H9 (cell line): ENCODE data around the gene CCL17. TPM values are rescaled to one million over a fixed set of nuclear protein-coding genes. Genes with fewer than 3 reads are reported as not detected.

Experiments
- DNase-seq: peaks from one replicate; pipeline ENCODE4 v3.0.0-alpha.2; 2017
- H2AFZ ChIP-seq: one replicate; pipeline ENCODE4 v1.6.1; 2013; ENCODE audit warnings: mild to moderate bottlenecking, low read length, control low read depth, moderate library complexity
- H2AK5ac ChIP-seq: 2 replicates; pipeline ENCODE4 v1.6.1; 2013; ENCODE audit warnings: low read length, control low read depth, mixed read lengths; ENCODE audit not compliant: insufficient read length
- H2BK120ac ChIP-seq: one replicate; pipeline ENCODE4 v1.6.1; 2013; ENCODE audit warnings: low read depth, mild to moderate bottlenecking, low read length, control low read depth, inconsistent platforms; ENCODE audit not compliant: poor library complexity, severe bottlenecking
- H2BK12ac ChIP-seq: 2 replicates; pipeline ENCODE4 v1.6.1; 2013; ENCODE audit warnings: low read length, control low read depth, mixed read lengths, low read depth; ENCODE audit not compliant: insufficient read length
- H2BK15ac ChIP-seq: 2 replicates; pipeline ENCODE4 v1.6.1; 2013; ENCODE audit warnings: low read depth, low read length, control low read depth
- H2BK20ac ChIP-seq: one replicate; pipeline ENCODE4 v1.6.1; 2013; ENCODE audit warnings: low read depth, mild to moderate bottlenecking, low read length, control low read depth, inconsistent platforms; ENCODE audit not compliant: poor library complexity, severe bottlenecking
- H2BK5ac ChIP-seq: 2 replicates; pipeline ENCODE4 v1.6.1; 2013; ENCODE audit warnings: low read length, control low read depth, mixed read lengths; ENCODE audit not compliant: insufficient read length
- H3K14ac ChIP-seq: 2 replicates; pipeline ENCODE4 v1.6.1; 2013; ENCODE audit warnings: low read length, control low read depth; ENCODE audit not compliant: insufficient read depth
- H3K18ac ChIP-seq: 2 replicates; pipeline ENCODE4 v1.6.1; 2013; ENCODE audit warnings: low read depth, mild to moderate bottlenecking, mixed read lengths, low read length, control low read depth; ENCODE audit not compliant: insufficient read length
- H3K23ac ChIP-seq: 2 replicates; pipeline ENCODE4 v1.6.1; 2013; ENCODE audit warnings: low read length, control low read depth, mixed read lengths, low read depth; ENCODE audit not compliant: insufficient read length
- H3K23me2 ChIP-seq: 2 replicates; pipeline ENCODE4 v1.6.1; 2013; ENCODE audit warnings: low read depth, mild to moderate bottlenecking, mixed read lengths, low read length, control low read depth; ENCODE audit not compliant: insufficient read length, poor library complexity, severe bottlenecking
- H3K27ac ChIP-seq: 2 replicates; pipeline ENCODE4 v1.5.1; 2013; ENCODE audit warnings: low read length, control low read depth, mixed read lengths, low read depth; ENCODE audit not compliant: insufficient read length
- H3K27me3 ChIP-seq: 2 replicates; pipeline ENCODE4 v1.6.1; 2013; ENCODE audit warnings: low read length, control low read depth, inconsistent platforms; ENCODE audit not compliant: insufficient read depth
- H3K4ac ChIP-seq: 2 replicates; pipeline ENCODE4 v1.6.1; 2013; ENCODE audit warnings: low read depth, mild to moderate bottlenecking, control low read depth, inconsistent platforms, low read length, moderate library complexity
- H3K4me1 ChIP-seq: 2 replicates; pipeline ENCODE4 v1.6.1; 2013; ENCODE audit warnings: low read length, control low read depth, inconsistent platforms; ENCODE audit not compliant: insufficient read depth
- H3K4me2 ChIP-seq: 2 replicates; pipeline ENCODE4 v1.6.1; 2013; ENCODE audit warnings: low read length, control low read depth, mixed read lengths; ENCODE audit not compliant: insufficient read length, insufficient read depth
- H3K56ac ChIP-seq: 2 replicates; pipeline ENCODE4 v1.6.1; 2013; ENCODE audit warnings: low read depth, mild to moderate bottlenecking, mixed read lengths, low read length, control low read depth; ENCODE audit not compliant: insufficient read length
- H3K79me1 ChIP-seq: 2 replicates; pipeline ENCODE4 v1.6.1; 2013; ENCODE audit warnings: low read depth, mild to moderate bottlenecking, moderate library complexity, low read length, control low read depth, inconsistent platforms; ENCODE audit not compliant: insufficient read depth, poor library complexity, severe bottlenecking
- H3K79me2 ChIP-seq: 2 replicates; pipeline ENCODE4 v1.6.1; 2013; ENCODE audit warnings: low read length, control low read depth, inconsistent platforms; ENCODE audit not compliant: insufficient read depth
- H3K9ac ChIP-seq: 2 replicates; pipeline ENCODE4 v1.6.1; 2013; ENCODE audit warnings: low read length, control low read depth, mixed read lengths; ENCODE audit not compliant: insufficient read length; ENCODE audit errors: extremely low read depth
- H3K9me3 ChIP-seq: one replicate; pipeline ENCODE4 v1.6.1; 2013; ENCODE audit warnings: low read depth, low read length, inconsistent platforms; ENCODE audit not compliant: control insufficient read depth
- H3T11ph ChIP-seq: one replicate; pipeline ENCODE4 v1.6.1; 2013; ENCODE audit warnings: mild to moderate bottlenecking, low read length, control low read depth, inconsistent platforms
- H4K20me1 ChIP-seq: one replicate; pipeline ENCODE4 v1.6.1; 2013; ENCODE audit not compliant: control insufficient read depth, insufficient read length, insufficient read depth
- H4K5ac ChIP-seq: 2 replicates; pipeline ENCODE4 v1.6.1; 2013; ENCODE audit warnings: low read depth, mild to moderate bottlenecking, mixed read lengths, low read length, control low read depth; ENCODE audit not compliant: insufficient read length
- H4K8ac ChIP-seq: replicated peaks from 2 replicates; pipeline ENCODE4 v1.6.1; 2013; ENCODE audit warnings: low read length, control low read depth, mixed read lengths, low read depth; ENCODE audit not compliant: insufficient read length
- H4K91ac ChIP-seq: 2 replicates; pipeline ENCODE4 v1.6.1; 2013; ENCODE audit warnings: low read depth, mild to moderate bottlenecking, moderate library complexity, mixed read lengths, low read length, control low read depth; ENCODE audit not compliant: insufficient read length
- H3K27ac Mint-ChIP-seq, 3 experiments: 2 replicates in 2 of 3; 3 replicates in 1 of 3; pipeline ENCODE4 v1.8.0; 2020 to 2021; ENCODE audit warnings: mixed read lengths in 3 of 3, mild to moderate bottlenecking in 1 of 3, moderate library complexity in 1 of 3
- H3K27me3 Mint-ChIP-seq: 2 replicates; pipeline ENCODE4 v1.8.0; 2021; ENCODE audit warnings: low read depth, mild to moderate bottlenecking, moderate library complexity, mixed read lengths
- H3K36me3 Mint-ChIP-seq, 3 experiments: 2 replicates in 2 of 3; 3 replicates in 1 of 3; pipeline ENCODE4 v1.8.0; 2020 to 2021; ENCODE audit warnings: low read depth in 3 of 3, mixed read lengths in 3 of 3; ENCODE audit not compliant: insufficient read depth in 1 of 3
- H3K4me1 Mint-ChIP-seq, 2 experiments: 2 replicates each; pipeline ENCODE4 v1.8.0; 2020; ENCODE audit warnings: mixed read lengths in 2 of 2
- H3K4me3 Mint-ChIP-seq, 2 experiments: 2 replicates in 1 of 2; 3 replicates in 1 of 2; pipeline ENCODE4 v1.8.0; 2020 to 2021; ENCODE audit warnings: mild to moderate bottlenecking in 2 of 2, mixed read lengths in 2 of 2, moderate library complexity in 1 of 2
- H3K9me3 Mint-ChIP-seq, 2 experiments: 2 replicates in 1 of 2; 3 replicates in 1 of 2; pipeline ENCODE4 v1.8.0; 2020; ENCODE audit warnings: mild to moderate bottlenecking in 2 of 2, mixed read lengths in 2 of 2, moderate library complexity in 1 of 2
- WGBS: extraction: QIAGEN DNeasy Blood & Tissue Kit; methylation state at CpG from one replicate; pipeline ENCODE4 v1.1.7; 2013; ENCODE audit warnings: missing lambda C conversion rate, low lambda C conversion rate, mixed read lengths; ENCODE audit not compliant: insufficient read length; ENCODE audit errors: extremely low coverage; 5-methylcytosine and 5-hydroxymethylcytosine counted together
- total RNA-seq: library from RNA; stranded (reverse); gene quantifications from 2 replicates; pipeline ENCODE4 v1.2.1, GENCODE V29; 2021
- TF ChIP-seq, protein P1 (sequence below): fragments of 200-600 bp; sonication (generic); conservative IDR thresholded peaks from 3 replicates; pipeline ENCODE4 v1.8.0; 2021; ENCODE audit warnings: antibody characterized with exemption, mild to moderate bottlenecking

The CCL17 gene
- total RNA-seq, 1 experiment from 2014 or later: not detected

DNA sequence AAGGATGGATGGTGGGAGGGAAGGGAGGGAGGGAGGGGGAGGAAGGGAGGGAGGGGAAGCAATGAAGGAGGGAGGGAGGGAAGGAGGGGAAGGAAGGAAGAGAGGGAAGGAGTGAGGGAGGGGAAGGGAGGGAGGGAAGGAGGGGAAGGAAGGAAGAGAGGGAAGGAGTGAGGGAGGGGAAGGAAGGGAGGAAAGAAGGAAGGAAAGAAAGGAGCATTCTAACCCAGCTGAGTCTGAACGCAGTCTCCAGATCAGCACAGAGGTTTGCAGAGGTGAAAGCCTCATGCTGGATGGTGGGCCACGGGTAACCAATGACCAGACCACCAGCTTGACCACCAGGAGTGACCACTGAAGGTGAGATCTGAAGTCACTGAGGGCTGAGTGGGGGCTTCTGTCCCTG, 18.6 kb downstream of the CCL17 start:
- Histone ChIP-seq H3K4ac (no peak overlapping the region), H3K9me3 (no peaks in the 10 kb centered on the region), H3K23me2 (no peaks in the 10 kb centered on the region), H3K79me2 (no peaks in the 10 kb centered on the region), H3K14ac (no peak overlapping the region), H2AFZ (no peak overlapping the region), H4K8ac (no peak overlapping the region), H3K56ac (no peak overlapping the region), H2BK20ac (no peak overlapping the region), H3K4me1 (no peaks in the 10 kb centered on the region), H3K4me2 (no peak overlapping the region), H2AK5ac (no peak overlapping the region), H2BK120ac (no peak overlapping the region), H3K9ac (no peak overlapping the region), H2BK5ac (no peak overlapping the region), H3K18ac (no peak overlapping the region), H2BK12ac (no peak overlapping the region), H3K27me3 (no peaks in the 10 kb centered on the region), H2BK15ac (no peak overlapping the region), H4K5ac (no peak overlapping the region), H4K20me1 (no peaks in the 10 kb centered on the region), H3K79me1 (no peaks in the 10 kb centered on the region), H4K91ac (no peak overlapping the region), H3T11ph (no peak overlapping the region), H3K23ac (no peak overlapping the region), H3K27ac (no peak overlapping the region)
- WGBS: no CpG with 5 or more reads among the region's 2 CpGs
- Mint-ChIP-seq H3K27me3 (no peaks in the 10 kb centered on the region), H3K36me3 (peaks cover under 1 to 9% (median 8%) of the 10 kb centered on the region in 3 experiments; a peak in 6 of 7 replicates), H3K9me3 (no peaks in the 10 kb centered on the region), H3K27ac (no peak overlapping the region), H3K4me1 (peaks cover 13 to 20% of the 10 kb centered on the region in 2 experiments), H3K4me3 (no peak overlapping the region)
- no peak for DNase-seq
- TF ChIP-seq, protein P1, sequence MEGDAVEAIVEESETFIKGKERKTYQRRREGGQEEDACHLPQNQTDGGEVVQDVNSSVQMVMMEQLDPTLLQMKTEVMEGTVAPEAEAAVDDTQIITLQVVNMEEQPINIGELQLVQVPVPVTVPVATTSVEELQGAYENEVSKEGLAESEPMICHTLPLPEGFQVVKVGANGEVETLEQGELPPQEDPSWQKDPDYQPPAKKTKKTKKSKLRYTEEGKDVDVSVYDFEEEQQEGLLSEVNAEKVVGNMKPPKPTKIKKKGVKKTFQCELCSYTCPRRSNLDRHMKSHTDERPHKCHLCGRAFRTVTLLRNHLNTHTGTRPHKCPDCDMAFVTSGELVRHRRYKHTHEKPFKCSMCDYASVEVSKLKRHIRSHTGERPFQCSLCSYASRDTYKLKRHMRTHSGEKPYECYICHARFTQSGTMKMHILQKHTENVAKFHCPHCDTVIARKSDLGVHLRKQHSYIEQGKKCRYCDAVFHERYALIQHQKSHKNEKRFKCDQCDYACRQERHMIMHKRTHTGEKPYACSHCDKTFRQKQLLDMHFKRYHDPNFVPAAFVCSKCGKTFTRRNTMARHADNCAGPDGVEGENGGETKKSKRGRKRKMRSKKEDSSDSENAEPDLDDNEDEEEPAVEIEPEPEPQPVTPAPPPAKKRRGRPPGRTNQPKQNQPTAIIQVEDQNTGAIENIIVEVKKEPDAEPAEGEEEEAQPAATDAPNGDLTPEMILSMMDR: no peak
